ENCODE data around the gene DGKA. TPM values are rescaled to one million over a fixed set of nuclear protein-coding genes. Genes with fewer than 3 reads are reported as not detected.

DGKA gene
- total RNA-seq, 1 donor from 2014 or later = 70.1 TPM

DNA sequence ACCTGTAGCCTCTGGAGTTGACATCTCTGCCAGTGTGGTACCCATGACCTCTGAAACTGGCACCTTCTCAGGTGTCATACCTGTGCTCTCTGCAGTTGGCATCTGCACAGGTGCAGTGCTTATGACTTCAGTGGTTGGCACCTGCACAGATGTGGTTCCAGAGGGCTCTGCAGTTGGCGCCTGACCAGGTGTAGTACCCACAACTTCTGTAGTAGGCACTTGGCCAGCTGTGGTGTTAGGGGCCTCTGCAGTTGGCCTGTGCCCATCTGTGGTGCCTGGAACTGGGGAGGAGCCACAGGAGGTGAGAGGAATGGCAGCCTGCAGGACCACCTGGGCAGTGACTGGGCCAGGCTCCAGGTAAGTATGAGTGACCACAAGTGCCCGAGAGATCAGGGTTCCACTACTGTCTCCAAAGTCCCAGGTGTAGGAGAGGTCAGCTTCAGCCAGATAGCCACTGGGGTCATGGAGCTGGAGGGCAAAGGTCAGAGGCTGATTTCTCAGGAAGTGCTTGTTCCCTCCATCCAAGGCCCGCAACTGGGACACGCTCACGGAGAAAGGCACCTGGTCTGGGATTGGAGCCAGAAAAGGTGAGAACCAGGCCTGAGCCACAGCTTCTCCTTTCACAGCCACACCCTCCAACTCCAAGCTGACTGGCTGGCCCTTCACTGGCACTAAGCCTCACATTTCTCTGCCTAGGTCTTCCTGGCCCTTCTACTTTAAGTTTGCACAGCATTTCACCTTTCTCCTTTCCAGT lies 26.3 kb downstream of the DGKA start:
- DNase-seq (ENCODE audit: extremely low spot score, unreplicated experiment) = no peak
- H3K27ac Mint-ChIP-seq (ENCODE audit: unreplicated experiment) = no peak overlapping the region
- H3K27me3 Mint-ChIP-seq (ENCODE audit: unreplicated experiment) = no peaks in the 10 kb centered on the region
- no peaks in the 10 kb centered on the region for H3K9me3 Mint-ChIP-seq (ENCODE audit: unreplicated experiment)
- TF ChIP-seq, protein P1, sequence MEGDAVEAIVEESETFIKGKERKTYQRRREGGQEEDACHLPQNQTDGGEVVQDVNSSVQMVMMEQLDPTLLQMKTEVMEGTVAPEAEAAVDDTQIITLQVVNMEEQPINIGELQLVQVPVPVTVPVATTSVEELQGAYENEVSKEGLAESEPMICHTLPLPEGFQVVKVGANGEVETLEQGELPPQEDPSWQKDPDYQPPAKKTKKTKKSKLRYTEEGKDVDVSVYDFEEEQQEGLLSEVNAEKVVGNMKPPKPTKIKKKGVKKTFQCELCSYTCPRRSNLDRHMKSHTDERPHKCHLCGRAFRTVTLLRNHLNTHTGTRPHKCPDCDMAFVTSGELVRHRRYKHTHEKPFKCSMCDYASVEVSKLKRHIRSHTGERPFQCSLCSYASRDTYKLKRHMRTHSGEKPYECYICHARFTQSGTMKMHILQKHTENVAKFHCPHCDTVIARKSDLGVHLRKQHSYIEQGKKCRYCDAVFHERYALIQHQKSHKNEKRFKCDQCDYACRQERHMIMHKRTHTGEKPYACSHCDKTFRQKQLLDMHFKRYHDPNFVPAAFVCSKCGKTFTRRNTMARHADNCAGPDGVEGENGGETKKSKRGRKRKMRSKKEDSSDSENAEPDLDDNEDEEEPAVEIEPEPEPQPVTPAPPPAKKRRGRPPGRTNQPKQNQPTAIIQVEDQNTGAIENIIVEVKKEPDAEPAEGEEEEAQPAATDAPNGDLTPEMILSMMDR (IDR thresholded peaks at IDR 0.05) = no peak
- no peaks in the 10 kb centered on the region for H3K4me1 Mint-ChIP-seq (ENCODE audit: unreplicated experiment)
- H3K36me3 Mint-ChIP-seq (ENCODE audit: unreplicated experiment) = peaks cover 17% of the 10 kb centered on the region
- H3K4me3 Mint-ChIP-seq (ENCODE audit: unreplicated experiment) = no peak overlapping the region

DNA sequence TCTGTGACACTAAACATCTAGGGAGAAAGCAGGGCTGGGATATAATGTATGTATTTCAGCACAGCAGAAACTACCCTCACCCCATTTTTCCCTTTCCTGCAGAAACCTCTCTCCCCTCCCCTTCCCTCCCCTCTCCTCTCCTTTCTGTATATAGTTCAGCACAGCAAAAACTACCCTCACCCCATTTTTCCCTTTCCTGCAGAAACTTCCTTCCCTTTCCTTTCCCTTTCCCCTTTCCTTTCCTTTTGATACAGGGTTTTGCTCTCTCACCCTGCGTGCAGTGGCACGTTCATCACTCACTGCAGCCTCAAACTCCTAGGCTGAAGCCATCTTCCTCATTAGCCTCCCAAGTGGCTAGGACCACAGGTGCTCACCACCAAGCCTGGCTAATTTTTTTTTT lies 32.8 kb downstream of the DGKA start:
- H3K36me3 Mint-ChIP-seq (ENCODE audit: unreplicated experiment) = no peaks in the 10 kb centered on the region
- no peak overlapping the region for H3K4me3 Mint-ChIP-seq (ENCODE audit: unreplicated experiment)
- no peaks in the 10 kb centered on the region for H3K27me3 Mint-ChIP-seq (ENCODE audit: unreplicated experiment)
- peaks cover 20% of the 10 kb centered on the region for H3K4me1 Mint-ChIP-seq (ENCODE audit: unreplicated experiment)
- no peaks in the 10 kb centered on the region for H3K9me3 Mint-ChIP-seq (ENCODE audit: unreplicated experiment)
- TF ChIP-seq, protein P1 (IDR thresholded peaks at IDR 0.05) = no peak
- H3K27ac Mint-ChIP-seq (ENCODE audit: unreplicated experiment) = no peak overlapping the region
- DNase-seq (ENCODE audit: extremely low spot score, unreplicated experiment) = no peak

DNA sequence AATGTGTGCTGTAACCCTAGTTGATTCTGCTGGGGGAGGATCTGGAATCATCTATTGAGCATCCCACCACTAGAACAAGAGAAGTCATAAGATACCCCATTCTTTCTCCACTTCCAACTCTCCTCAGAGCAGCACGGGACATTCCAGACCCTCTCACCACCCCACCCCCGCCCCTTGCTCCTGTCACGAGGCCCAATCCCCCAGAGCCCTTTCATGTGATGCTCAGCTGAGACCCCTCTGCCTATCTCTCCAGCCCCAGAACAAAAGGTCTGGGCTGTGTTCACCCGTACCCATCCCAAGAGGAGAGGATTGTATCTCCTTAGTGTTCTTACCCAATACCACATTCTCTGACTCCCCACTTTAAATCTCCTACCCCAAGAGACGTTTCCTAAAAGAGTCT lies 34.3 kb downstream of the DGKA start:
- H3K36me3 Mint-ChIP-seq (ENCODE audit: unreplicated experiment) = no peaks in the 10 kb centered on the region

DNA sequence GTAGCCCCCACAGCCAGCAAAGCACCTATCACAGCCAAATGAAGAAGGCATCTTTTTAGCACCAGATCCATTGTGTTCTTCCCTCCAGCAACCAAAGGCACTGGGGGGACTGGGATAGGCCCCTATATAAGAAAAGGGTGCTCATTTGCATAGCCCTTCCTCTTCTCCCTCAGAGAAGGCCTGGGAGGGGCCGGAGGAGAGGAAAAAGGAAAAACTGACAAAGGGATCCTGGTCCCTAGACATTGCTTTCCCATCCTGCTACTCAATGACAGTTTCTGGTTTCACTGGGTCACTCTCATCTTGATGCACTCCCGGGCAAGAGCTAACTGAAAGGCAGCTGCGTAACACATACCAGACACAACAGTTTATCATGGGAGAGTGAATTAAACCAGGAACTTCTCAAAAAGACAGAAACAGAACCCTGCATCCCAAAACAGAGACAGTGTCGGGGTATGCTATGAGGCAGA lies 35.0 kb downstream of the DGKA start, which contains the start of gene PMEL:
Gene PMEL, minus strand, starts transcription at position 102 of the 467 bp plus-strand sequence. Its CDS starts 31 bp downstream, at position 71.
- H3K4me1 Mint-ChIP-seq (ENCODE audit: unreplicated experiment) = peaks cover 22% of the 10 kb centered on the region
- H3K9me3 Mint-ChIP-seq (ENCODE audit: unreplicated experiment) = no peaks in the 10 kb centered on the region
- H3K27me3 Mint-ChIP-seq (ENCODE audit: unreplicated experiment) = no peaks in the 10 kb centered on the region
- no peaks in the 10 kb centered on the region for H3K36me3 Mint-ChIP-seq (ENCODE audit: unreplicated experiment)
- DNase-seq (ENCODE audit: extremely low spot score, unreplicated experiment) = no peak
- H3K4me3 Mint-ChIP-seq (ENCODE audit: unreplicated experiment) = peak within 1 kb of the TSS; percentile 97
- H3K27ac Mint-ChIP-seq (ENCODE audit: unreplicated experiment) = peak within 1 kb of the TSS; percentile 86
- TF ChIP-seq, protein P1 (IDR thresholded peaks at IDR 0.05) = no peak

More for the DNA sequence above, 34.3 kb downstream of the DGKA start:
- H3K4me3 Mint-ChIP-seq (ENCODE audit: unreplicated experiment) = no peak overlapping the region
- no peaks in the 10 kb centered on the region for H3K9me3 Mint-ChIP-seq (ENCODE audit: unreplicated experiment)
- no peak for DNase-seq (ENCODE audit: extremely low spot score, unreplicated experiment)
- H3K27me3 Mint-ChIP-seq (ENCODE audit: unreplicated experiment) = no peaks in the 10 kb centered on the region
- TF ChIP-seq, protein P1 (IDR thresholded peaks at IDR 0.05) = no peak
- no peak overlapping the region for H3K27ac Mint-ChIP-seq (ENCODE audit: unreplicated experiment)
- peaks cover 20% of the 10 kb centered on the region for H3K4me1 Mint-ChIP-seq (ENCODE audit: unreplicated experiment)

Data from osteocyte (in vitro differentiated cells).